GM13977 (cell line): ENCODE data around the gene RNU6-1.
A peak's percentile ranks its signal among the peaks of the same experiment; 100 is the strongest.

Experiments
- DNase-seq: peaks from one replicate; pipeline ENCODE4 v3.0.0; 2012; ENCODE audit warnings: low spot score
- CTCF ChIP-seq: IDR thresholded peaks from 2 replicates; pipeline ENCODE4 v1.5.1; 2012; ENCODE audit warnings: mild to moderate bottlenecking, control low read depth; ENCODE audit not compliant: insufficient read depth; ENCODE audit errors: extremely low read depth, missing control alignments
- in situ Hi-C: fragments of 300-500 bp; cut with MboI; formaldehyde crosslinking; loops from one replicate; pipeline ENCODE4 v1.12.0; 2022; ENCODE audit warnings: low sequenced_read_pairs, low pct_unique_long_range_greater_than_20kb, mixed read lengths, inconsistent platforms; ENCODE audit not compliant: unreplicated experiment

RNU6-1 gene

GRCh38 chr15:67832031-67832551 is 7.8 kb downstream of the RNU6-1 start:
- in situ Hi-C loops: loop anchor here (10.0 kb wide), 2 partner anchors 367 to 887 kb away; no protein-coding TSS in a partner anchor
- TF ChIP-seq CTCF: peak; percentile 32
- DNase-seq: peak; percentile 60

GRCh38 chr15:67831363-67831762 is 8.5 kb downstream of the RNU6-1 start:
- no peak for DNase-seq
- TF ChIP-seq CTCF: no peak
- in situ Hi-C loops: loop anchor here (10.0 kb wide), 2 partner anchors 367 to 887 kb away; no protein-coding TSS in a partner anchor

DNA sequence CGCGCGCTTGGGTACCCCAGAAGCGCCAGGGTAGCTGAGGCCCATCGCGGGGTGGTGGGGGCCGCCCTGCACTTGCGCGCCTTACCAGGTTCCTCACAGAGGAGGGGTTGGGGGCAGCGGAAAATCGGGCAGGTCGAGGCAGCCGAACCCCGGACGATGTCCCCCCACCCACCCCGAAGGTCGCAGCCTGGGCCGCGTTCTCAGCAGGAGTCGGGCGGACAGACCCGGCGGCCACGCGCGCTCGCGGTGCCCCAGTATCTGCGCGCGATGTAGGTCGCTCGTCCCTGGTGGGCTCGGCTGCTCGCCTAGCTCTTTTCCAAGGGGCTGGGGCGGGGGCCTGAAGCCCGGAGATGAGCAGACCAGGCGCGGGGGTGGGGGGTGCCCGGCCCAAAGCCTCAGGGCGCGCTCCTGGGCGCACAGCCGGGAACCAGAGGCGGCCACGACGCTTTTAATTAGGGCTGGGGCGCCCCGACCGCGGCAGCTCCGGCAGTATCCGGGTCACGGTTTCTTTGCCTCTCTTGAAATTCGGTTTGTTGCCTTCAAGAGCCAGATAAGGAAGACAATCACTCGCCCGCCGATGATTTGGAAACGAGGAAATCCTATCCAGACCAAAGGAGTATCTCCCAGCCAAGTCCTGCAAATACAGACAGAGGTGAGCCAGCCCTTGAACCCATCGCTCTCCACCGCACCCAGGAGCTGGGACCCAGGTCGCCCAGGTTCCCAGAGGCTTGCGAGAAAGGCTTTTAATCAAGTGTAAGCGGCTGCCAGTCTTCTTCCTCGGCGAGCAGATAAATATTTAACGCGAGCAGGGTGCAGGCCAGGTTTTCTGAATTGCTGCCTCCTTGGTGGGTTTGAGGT is 10.0 kb downstream of the RNU6-1 start:
- TF ChIP-seq CTCF: no peak
- in situ Hi-C loops: loop anchor here (10.0 kb wide), 2 partner anchors 365 to 885 kb away; no protein-coding TSS in a partner anchor
- DNase-seq: no peak

DNA sequence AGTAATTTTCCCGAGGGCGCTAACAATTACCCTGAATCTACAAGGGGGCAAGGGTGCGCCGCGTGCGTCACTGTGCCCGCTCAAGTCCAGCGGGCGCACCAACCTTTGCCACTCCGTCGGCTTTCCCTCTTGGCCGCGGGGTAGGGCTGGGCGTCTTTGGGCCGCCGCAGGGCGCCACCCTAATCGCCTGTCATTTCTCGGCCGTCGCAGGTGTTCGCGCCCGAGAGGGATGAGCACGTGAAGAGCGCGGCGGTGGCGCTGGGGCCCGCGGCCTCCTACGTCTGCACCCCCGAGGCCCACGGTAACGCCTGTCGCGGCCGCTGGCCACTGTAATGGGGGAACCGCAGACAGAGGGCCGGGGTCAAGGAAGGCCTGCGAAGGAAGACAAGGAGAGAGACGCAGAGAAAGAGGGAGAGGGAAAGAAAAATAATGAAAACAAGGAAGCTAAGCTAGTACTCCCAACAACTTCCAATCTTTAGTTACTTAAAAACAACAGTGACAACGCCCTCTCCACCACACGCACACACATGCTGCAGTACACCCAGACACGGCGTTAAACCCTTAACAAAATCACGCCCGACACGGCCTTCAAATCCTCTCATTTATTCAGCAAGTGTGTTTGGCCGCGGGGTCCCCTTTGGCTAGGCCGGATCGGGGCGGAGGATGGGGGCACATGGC is 10.7 kb downstream of the RNU6-1 start:
- in situ Hi-C loops: no loop called here
- DNase-seq: no peak
- TF ChIP-seq CTCF: no peak

DNA sequence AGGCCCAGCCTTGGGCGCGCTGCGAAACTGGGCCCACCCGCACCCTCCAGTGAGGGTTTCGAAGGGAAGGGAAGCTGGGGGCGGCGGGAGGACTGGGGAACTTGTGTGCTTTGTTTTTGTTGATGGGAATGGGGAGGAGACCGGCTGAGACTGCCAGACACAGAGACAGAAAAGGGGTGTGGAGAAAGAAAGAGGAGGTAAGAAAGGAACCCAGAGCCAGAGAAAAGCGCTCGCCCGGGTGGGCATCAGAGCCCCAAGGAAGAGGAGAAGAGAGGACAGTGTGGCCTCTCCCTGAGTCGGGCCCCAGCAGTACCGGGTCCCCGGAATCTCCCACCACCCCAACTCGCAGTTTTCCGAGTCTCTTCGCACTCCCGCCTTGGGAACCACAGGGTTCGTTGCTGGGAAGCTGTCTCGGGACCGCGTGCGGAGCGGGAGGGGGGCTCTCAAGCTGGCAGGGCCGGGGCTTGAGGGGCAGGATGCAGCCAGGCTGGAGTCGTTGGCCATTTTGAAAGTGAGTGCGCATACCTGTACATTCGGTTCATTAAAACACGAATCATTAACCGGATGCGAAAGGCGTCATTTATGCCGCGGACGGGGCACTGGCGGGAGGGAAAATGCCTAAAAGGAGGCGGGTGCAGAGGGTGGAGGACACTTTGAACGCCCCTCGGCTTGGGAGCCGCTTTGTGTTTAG is 11.4 kb downstream of the RNU6-1 start:
- no peak for TF ChIP-seq CTCF
- DNase-seq: no peak
- in situ Hi-C loops: no loop called here
